ENCODE data around the gene ANKS1A.
A peak's percentile ranks its signal among the peaks of the same experiment; 100 is the strongest.
"Not testable (repeated sequence)": the region's sequence is repeated elsewhere in the genome, so short reads cannot be mapped to it uniquely, and the experiment has no call there.

Gene ANKS1A

DNA sequence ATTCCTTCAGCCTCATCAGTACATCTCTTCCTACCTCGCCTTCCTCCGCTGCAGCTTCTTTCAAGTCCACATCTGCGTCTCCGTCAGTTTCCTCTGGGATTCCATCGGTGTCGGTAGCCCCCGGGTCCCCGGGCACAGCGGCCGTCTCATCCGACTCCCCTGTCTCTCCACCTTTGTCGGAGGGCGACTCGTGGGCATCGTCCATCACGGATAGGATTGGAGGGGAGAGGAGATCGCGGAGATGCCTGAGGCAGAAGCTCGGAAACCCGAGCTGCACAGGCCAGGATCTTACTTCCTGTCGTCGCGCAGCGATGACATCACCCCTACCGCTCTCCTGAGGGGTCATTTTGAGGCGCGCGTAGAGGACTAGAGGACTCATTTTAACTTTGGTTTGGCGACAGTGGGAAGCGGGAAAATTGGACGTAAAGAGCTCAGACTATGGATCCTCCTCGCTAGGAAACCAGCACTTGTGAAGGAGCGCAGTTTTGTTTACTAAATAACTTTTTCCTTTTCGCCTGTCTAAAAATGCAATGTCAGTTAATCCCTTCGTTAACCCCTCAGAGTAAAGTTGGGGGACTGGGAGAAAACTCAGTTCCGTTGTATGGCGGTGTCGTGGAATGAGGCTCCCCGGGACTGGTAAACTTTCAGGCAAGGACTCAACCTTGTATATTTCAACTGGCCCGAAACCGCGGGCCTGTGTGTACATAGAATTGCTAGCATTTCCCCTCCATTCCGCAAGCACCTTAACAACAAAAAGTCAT lies 1.1 kb upstream of the ANKS1A start, which contains the start of gene TAF11:
Gene TAF11, minus strand, starts transcription at position 290 of the 761 bp plus-strand sequence. Its CDS starts 85 bp downstream, at position 205.
- peak; percentile 65 for DNase-seq (ENCODE audit: low spot score)

DNA sequence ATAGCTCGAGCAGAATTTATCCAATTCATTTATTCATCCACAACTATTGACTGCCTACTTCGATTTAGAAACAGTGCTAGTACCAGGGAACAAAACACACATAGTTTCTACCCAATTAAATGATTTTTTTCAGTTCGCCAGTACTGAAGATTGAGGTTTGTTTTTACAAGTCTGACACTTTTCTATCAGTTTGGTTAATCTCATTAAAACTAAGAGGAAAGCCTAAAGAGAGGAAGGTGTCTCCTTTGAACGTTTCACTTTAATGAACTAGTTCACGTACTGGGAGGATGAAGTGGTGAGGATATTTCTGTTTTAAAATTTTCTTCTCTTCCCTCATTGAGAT lies 570 bp upstream of the ANKS1A start:
- no peak for DNase-seq (ENCODE audit: low spot score)

GRCh38 chr6:34890533-34890925 lies 1.5 kb downstream of the ANKS1A start:
- DNase-seq (ENCODE audit: low spot score), result no peak

- no peak for DNase-seq (ENCODE audit: low spot score)
Observed at GRCh38 chr6:34891296-34891695, 2.2 kb downstream of the ANKS1A start.

DNA sequence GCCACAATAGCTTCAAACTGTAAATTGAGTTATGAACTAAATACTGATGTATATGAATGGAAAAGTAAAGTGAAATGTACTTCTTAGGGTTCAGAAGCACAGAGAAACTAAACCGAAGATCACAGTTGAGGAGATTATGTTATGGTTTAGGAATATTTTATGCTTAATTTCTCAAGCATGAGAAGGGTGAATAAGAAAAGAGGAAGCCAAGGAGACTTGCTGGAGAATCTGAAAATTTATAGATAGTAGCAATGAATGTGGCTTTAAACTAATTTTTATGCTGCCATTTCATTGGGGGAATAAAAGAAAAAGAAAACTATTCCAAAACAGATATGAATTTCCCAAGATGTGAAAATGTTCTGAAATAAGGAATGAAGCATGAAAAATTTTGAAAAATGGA lies 5.6 kb downstream of the ANKS1A start:
- no peak for DNase-seq (ENCODE audit: low spot score)

- DNase-seq (ENCODE audit: low spot score), result no peak
Observed at GRCh38 chr6:34897130-34897529, 8.1 kb downstream of the ANKS1A start.

DNA sequence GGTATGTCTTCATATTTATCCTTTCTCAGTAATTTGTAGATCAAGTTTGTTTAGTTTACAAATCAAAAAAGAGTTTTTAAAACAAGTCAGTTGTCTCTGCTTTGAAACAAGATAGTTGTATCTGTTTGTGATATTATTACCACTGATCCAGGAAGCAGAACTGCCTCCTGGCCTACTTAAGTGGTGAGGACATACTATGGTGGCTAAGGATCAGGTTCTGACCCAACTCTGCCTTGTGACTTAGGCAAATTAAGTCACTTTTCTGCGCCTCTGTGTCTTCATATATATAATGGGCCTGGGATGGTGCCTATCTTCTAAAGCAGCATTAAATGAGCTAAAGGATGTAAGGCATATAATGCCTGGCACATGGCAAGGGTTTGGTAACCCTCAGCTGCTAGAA lies 8.7 kb downstream of the ANKS1A start:
- no peak for DNase-seq (ENCODE audit: low spot score)

- DNase-seq (ENCODE audit: low spot score), result not testable (repeated sequence)
Observed at GRCh38 chr6:34899748-34900147, 10.7 kb downstream of the ANKS1A start.

DNA sequence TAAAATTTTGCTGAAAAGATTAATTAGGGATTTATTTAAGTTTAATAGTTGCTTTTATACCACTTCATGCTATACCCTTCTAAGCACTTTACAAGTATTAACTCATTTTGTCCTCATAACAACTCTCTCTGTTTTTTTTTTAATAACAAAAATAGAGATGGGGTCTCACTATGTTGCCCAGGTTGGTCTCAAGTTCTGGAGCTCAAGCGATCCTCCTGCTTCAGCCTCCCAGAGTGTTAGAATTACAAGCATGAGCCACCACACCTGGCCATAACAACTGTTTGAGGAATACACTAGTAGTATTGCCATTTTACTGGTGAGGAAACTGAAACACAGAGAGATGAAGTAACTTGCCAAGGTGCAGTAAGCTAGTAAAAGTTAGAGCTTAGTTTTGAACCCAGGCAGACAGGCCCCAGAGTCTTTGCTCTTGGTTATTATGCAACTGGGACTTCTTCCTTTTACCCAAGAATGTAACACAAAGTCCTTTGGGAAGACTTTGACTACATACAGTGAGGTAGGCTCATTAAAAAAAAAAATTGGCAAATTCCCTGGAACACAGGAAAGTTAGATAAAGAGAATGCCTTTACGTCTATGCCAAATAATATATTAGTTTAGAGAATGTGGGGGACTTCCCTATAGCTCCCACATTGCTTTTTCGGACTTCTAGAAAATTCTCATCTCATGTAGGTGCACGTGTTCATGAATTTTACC lies 11.4 kb downstream of the ANKS1A start:
- no peak for DNase-seq (ENCODE audit: low spot score)

- no peak for DNase-seq (ENCODE audit: low spot score)
Observed at GRCh38 chr6:34901930-34902329, 12.9 kb downstream of the ANKS1A start.

DNA sequence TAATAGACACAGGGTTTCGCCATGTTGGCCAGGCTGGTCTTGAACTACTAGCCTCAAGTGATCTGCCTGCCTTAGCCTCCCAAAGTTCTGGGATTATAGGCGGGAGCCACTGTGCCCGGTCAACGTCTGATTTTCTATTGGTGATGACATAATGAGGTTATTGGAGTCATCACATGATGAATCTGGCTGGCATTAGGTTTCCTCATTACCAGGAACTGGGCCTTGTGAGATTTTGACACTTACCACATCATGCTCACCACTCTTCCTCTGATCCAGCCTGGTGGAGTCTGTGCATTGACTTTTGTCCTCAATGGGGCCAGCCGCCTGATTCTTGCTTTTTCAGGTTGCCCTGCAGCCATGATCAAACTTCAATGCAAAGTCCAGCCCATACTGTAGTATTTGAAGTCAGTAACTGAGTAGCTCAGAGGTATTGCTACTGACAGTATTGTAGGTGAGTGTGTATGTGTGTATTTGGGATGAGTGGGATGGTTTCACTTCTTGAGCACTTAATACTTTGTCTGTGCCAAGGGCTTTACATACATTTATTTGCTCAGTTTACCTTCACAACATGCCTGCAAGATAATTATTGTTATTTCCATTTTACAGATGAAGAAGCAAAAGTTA lies 16.0 kb downstream of the ANKS1A start:
- no peak for DNase-seq (ENCODE audit: low spot score)

DNA sequence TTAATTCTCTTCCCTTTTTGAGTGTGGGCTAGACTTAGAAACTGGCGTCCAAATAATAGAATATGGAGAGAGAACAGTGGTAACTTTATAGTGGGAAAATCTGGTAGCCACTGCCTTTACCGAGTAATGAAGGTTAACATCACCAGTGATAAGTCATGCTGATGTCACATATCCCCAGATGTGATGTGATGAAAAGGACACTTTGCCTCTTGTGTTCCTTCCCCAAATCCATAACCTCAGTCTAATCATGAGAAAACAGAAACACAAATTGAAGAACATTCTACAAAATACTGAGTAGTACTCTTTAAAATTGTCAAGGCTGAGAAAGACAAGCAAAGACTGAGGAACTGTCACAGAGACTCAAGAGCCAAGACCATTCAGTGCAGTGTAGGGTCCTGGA lies 17.8 kb downstream of the ANKS1A start:
- no peak for DNase-seq (ENCODE audit: low spot score)

DNA sequence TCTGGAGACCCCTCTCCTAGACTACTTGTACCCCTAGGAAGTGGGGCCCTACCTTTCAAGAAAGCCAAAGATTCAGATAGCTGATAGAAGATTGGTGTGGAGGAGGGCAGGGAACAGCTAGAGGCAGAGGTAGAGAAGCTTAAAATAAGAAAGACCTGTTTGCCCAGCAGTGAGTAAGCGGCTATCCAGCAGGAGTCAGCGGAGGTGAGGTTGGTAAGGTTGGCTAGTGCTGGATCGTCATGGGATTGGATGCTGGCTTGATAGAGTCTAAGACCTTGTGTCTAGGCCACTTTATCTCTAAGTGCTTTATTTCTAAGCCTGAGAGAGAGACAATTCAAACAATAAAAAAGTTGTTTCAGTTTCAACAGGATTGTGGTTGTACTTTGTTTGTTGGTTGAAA lies 19.1 kb downstream of the ANKS1A start:
- DNase-seq (ENCODE audit: low spot score), result no peak

DNA sequence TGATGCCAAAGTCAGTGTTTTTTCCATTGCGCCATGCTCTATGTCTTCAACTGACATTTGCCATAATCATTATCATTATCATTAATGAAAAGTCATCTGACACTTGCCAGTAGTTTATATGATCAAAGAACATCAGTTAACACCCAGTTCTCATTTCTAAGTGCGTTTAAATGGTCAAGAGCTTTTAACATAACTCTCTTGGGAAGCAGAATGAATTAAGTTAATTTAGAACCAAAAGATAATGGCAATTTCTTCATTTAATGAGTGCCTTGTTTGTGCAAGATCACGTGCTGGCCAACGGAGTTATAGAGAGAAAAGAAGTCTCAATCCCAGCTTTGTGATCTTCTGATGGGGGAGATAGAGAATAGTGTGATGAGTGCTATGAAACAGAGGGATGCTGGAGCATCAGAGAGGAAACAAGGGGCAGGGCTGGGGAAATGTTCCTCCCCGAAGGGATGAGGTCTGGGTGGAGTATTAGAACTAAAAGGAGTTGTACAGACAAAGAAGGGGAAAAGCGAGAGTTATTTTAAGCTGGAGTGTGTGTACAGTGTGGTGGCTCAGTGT lies 20.3 kb downstream of the ANKS1A start:
- no peak for DNase-seq (ENCODE audit: low spot score)

DNA sequence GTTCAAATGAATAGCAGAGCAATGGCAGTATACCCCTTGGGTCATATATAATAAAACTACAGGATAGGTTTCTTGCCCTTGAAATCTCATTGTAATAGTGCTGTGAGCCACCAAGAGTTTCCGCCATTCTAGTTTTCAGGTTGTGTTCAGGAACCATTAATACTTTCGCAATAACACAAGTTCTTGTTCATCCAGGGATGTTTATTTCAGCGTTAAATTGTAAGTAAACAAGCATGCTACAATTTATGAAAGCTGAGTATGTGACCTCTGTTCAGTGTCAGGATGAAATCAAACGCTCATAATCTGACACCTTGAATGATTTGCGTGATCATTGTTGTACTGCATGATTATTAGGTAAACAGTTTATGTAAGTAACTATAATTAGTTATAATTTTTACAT lies 22.8 kb downstream of the ANKS1A start:
- no peak for DNase-seq (ENCODE audit: low spot score)

GRCh38 chr6:34912715-34913464 lies 23.8 kb downstream of the ANKS1A start:
- DNase-seq (ENCODE audit: low spot score), result no peak

DNA sequence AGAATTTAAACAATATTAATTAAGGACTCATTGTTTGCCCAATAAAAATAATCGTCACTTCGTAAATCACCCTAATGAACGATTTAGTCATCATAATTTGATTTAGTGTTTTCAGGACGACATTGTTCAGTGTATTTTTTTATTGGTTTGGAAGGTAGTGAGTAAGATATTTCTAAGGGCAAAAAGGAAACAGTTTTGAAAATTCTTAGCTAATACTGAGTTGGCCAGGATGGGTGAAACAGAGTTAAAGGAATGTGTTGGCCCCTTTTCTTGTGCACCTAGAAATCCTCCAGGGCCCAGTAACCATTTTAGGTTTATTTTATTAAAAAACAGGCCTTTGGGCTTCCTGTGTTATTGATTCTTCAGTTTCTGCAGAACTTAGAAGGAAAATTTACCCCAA lies 25.3 kb downstream of the ANKS1A start:
- DNase-seq (ENCODE audit: low spot score), result no peak

- DNase-seq (ENCODE audit: low spot score), result no peak
Observed at GRCh38 chr6:34916348-34916967, 27.4 kb downstream of the ANKS1A start.

DNA sequence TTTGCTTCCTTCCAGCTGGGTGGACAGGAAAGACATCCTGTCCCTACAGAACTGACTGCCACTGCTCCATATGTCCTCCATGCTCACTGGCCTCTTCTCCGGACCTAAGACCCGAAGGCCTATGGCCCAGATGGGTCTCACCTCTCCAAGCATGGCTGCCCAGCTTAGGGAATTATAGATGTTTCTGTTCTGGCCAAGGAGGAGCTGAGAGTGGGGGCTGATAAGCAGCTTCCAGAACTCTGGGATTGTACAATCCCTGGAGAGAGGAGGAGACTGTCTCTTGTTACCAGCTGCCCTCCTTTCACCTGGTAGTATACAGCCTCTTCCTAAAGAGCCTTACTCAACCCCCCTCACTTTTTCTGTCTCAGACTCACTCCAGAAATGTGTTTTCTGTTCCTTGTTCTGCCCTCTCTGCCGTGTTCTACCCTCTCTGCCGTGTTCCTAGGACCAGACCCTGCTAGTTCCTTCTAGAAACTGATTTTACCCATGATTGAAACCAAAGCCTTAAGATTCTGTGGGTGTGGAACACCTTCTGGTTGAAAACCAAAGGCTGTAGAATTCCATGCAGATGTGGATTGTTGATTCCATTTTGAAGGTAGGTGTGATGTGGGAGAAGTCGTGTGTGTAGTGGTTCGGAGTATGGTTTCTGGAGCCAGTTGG lies 28.7 kb downstream of the ANKS1A start:
- DNase-seq (ENCODE audit: low spot score), result no peak

DNA sequence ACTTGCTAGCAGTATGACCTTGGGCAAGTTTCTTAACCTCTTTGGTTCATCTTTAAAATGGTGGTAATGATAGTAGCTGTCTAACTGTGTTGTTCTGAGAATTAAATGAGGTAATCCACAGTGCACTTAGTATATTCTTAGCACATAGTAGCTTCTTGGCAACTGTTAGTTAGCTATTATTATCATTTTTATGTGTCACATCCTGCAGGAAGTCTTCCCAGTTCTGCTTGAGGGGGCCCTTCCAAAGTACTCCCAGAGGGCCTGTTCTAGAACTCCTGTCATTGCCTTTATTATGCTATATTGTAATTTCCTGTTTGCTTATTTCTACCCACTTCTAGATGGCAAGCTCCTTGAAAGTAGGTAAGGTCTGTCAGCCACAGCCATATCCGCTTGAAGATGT lies 30.6 kb downstream of the ANKS1A start:
- DNase-seq (ENCODE audit: low spot score), result no peak

- DNase-seq (ENCODE audit: low spot score), result no peak
Observed at GRCh38 chr6:34920097-34920496, 31.0 kb downstream of the ANKS1A start.
